Activated CD8-positive, alpha-beta memory T cell treated with anti-CD3 and anti-CD28 coated beads for 24 hours (primary cell): Measurements from ENCODE around the gene FEN1.

ENCODE experiments used
- DNase-seq: peaks from one replicate; pipeline ENCODE4 v3.0.0-alpha.2; 2020

The FEN1 gene

GRCh38 chr11:61757213-61757862 is 35.4 kb upstream of the FEN1 start:
- DNase-seq = no peak

GRCh38 chr11:61760946-61761345 is 31.8 kb upstream of the FEN1 start:
- DNase-seq = no peak

GRCh38 chr11:61761440-61762222 is 31.1 kb upstream of the FEN1 start:
- no peak for DNase-seq

GRCh38 chr11:61762223-61762615 is 30.5 kb upstream of the FEN1 start:
- DNase-seq = no peak

- DNase-seq = no peak
These were observed 29.9 kb upstream of the FEN1 start for GRCh38 chr11:61762798-61763197.

- DNase-seq = no peak
These were observed 28.6 kb upstream of the FEN1 start for GRCh38 chr11:61763930-61764605.

- DNase-seq = no peak
These were observed 28.0 kb upstream of the FEN1 start for GRCh38 chr11:61764606-61765260.

GRCh38 chr11:61765550-61766253 is 27.0 kb upstream of the FEN1 start:
- no peak for DNase-seq

- DNase-seq = no peak
These were observed 26.3 kb upstream of the FEN1 start for GRCh38 chr11:61766353-61766841.

GRCh38 chr11:61768376-61769076 is 24.2 kb upstream of the FEN1 start:
- no peak for DNase-seq

- DNase-seq = no peak
These were observed 23.4 kb upstream of the FEN1 start for GRCh38 chr11:61769169-61769920.

GRCh38 chr11:61769946-61770683 is 22.6 kb upstream of the FEN1 start:
- no peak for DNase-seq

GRCh38 chr11:61771195-61771894 is 21.4 kb upstream of the FEN1 start:
- DNase-seq = no peak

- DNase-seq = no peak
These were observed 20.7 kb upstream of the FEN1 start for GRCh38 chr11:61771985-61772455.

GRCh38 chr11:61773356-61773755 is 19.4 kb upstream of the FEN1 start:
- DNase-seq = no peak

GRCh38 chr11:61773809-61774208 is 18.9 kb upstream of the FEN1 start:
- no peak for DNase-seq

- DNase-seq = no peak
These were observed 18.3 kb upstream of the FEN1 start for GRCh38 chr11:61774411-61774810.

- no peak for DNase-seq
These were observed 17.6 kb upstream of the FEN1 start for GRCh38 chr11:61775106-61775505.
